T1000 (cell line): ENCODE data around the gene IL23A.
"Not testable (repeated sequence)": the region's sequence is repeated elsewhere in the genome, so short reads cannot be mapped to it uniquely, and the experiment has no call there.

ENCODE experiments used
- DNase-seq: peaks from one replicate; lab custom pipeline; 2025; ENCODE audit warnings: mixed read lengths; lab: John Stamatoyannopoulos, UW

Gene IL23A

GRCh38 chr12:56326126-56326525 lies 12.6 kb upstream of the IL23A start:
- DNase-seq = no peak

GRCh38 chr12:56326533-56326932 lies 12.2 kb upstream of the IL23A start:
- no peak for DNase-seq

GRCh38 chr12:56330936-56331490 lies 7.7 kb upstream of the IL23A start:
- DNase-seq = no peak

GRCh38 chr12:56332512-56333196 lies 6.0 kb upstream of the IL23A start:
- no peak for DNase-seq

- no peak for DNase-seq
These were observed 5.4 kb upstream of the IL23A start for GRCh38 chr12:56333197-56333678.

GRCh38 chr12:56333679-56334489 lies 4.8 kb upstream of the IL23A start, which contains the start of gene PAN2:
Gene PAN2 (minus strand): TSS chr12:56334000. CDS start chr12:56333094, 906 bp downstream.
- DNase-seq = peak; percentile 89

GRCh38 chr12:56334490-56334793 lies 4.2 kb upstream of the IL23A start:
- no peak for DNase-seq

- not testable (repeated sequence) for DNase-seq
These were observed 3.2 kb upstream of the IL23A start for GRCh38 chr12:56335527-56335926.

GRCh38 chr12:56336361-56337167 lies 2.1 kb upstream of the IL23A start:
- no peak for DNase-seq

- no peak for DNase-seq
These were observed 882 bp upstream of the IL23A start for GRCh38 chr12:56337753-56338251.

- no peak for DNase-seq
These were observed 406 bp downstream of the IL23A start for GRCh38 chr12:56339158-56339422.

GRCh38 chr12:56341616-56342015 lies 2.9 kb downstream of the IL23A start:
- no peak for DNase-seq

- DNase-seq = not testable (repeated sequence)
These were observed 3.6 kb downstream of the IL23A start for GRCh38 chr12:56342290-56342689.

GRCh38 chr12:56346675-56347074 lies 8.0 kb downstream of the IL23A start:
- DNase-seq = no peak

- DNase-seq = not testable (repeated sequence)
These were observed 8.6 kb downstream of the IL23A start for GRCh38 chr12:56347255-56347654.

GRCh38 chr12:56348776-56349175 lies 10.1 kb downstream of the IL23A start:
- no peak for DNase-seq

GRCh38 chr12:56350662-56351061 lies 12.0 kb downstream of the IL23A start:
- no peak for DNase-seq

GRCh38 chr12:56351325-56351724 lies 12.6 kb downstream of the IL23A start:
- no peak for DNase-seq

GRCh38 chr12:56358836-56359532 lies 20.3 kb downstream of the IL23A start:
- no peak for DNase-seq

GRCh38 chr12:56359851-56360767 lies 21.4 kb downstream of the IL23A start, which contains the start of gene STAT2:
Gene STAT2 (minus strand): TSS chr12:56360107. CDS start chr12:56356571, 3,536 bp downstream.
- DNase-seq = peak; percentile 99
